ENCODE measurements around the gene RDH14.

DNA sequence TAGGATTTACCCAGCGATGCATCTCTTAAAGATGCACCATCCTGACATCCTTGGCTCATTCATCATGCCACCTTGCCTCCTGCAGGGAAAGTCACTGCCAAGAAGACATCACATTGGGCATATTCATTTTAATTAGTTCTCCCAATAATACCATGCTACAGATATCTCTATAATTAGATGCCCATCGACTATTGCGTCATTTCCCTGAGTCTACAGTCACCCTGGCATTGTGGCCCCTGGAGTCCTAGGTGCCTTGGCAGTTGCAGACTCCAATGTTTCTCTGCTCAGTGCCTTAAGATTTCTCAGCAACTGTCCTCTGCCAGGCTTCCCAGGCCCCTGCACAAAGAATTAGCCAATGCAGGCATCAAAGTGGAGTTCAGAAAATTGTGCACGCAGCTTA is 32.6 kb downstream of the RDH14 start:
- TF ChIP-seq, protein P1, sequence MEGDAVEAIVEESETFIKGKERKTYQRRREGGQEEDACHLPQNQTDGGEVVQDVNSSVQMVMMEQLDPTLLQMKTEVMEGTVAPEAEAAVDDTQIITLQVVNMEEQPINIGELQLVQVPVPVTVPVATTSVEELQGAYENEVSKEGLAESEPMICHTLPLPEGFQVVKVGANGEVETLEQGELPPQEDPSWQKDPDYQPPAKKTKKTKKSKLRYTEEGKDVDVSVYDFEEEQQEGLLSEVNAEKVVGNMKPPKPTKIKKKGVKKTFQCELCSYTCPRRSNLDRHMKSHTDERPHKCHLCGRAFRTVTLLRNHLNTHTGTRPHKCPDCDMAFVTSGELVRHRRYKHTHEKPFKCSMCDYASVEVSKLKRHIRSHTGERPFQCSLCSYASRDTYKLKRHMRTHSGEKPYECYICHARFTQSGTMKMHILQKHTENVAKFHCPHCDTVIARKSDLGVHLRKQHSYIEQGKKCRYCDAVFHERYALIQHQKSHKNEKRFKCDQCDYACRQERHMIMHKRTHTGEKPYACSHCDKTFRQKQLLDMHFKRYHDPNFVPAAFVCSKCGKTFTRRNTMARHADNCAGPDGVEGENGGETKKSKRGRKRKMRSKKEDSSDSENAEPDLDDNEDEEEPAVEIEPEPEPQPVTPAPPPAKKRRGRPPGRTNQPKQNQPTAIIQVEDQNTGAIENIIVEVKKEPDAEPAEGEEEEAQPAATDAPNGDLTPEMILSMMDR (IDR thresholded peaks at IDR 0.05; ENCODE audit: low read depth, low read length) = no peak
- no peak for TF ChIP-seq POLR2A (IDR thresholded peaks at IDR 0.05; ENCODE audit: extremely low read depth, insufficient read length)
- no peak for TF ChIP-seq MYC (IDR thresholded peaks at IDR 0.05; ENCODE audit: low read depth, low read length)
- TF ChIP-seq, protein P2, sequence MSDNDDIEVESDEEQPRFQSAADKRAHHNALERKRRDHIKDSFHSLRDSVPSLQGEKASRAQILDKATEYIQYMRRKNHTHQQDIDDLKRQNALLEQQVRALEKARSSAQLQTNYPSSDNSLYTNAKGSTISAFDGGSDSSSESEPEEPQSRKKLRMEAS (IDR thresholded peaks at IDR 0.05; ENCODE audit: low read depth, low read length) = no peak

Measured in NB4 (cell line).